WTC11 (cell line): Measurements from ENCODE around the gene IRS4. TPM values are rescaled to one million over a fixed set of nuclear protein-coding genes. Genes with fewer than 3 reads are reported as not detected.

ENCODE experiments used
- E2F1 ChIP-seq: sonication (generic); formaldehyde crosslinking; IDR thresholded peaks from 2 replicates; pipeline ENCODE4 v1.8.0; 2022; ENCODE audit warnings: mild to moderate bottlenecking, missing genetic modification reagents
- E2F5 ChIP-seq: sonication (generic); formaldehyde crosslinking; IDR thresholded peaks from 2 replicates; pipeline ENCODE4 v1.8.1; 2022; ENCODE audit warnings: mild to moderate bottlenecking, moderate library complexity, missing genetic modification reagents
- JAZF1 ChIP-seq: fragments of 250-450 bp; sonication (Bioruptor Pico); IDR thresholded peaks from 2 replicates; pipeline ENCODE4 v1.9.0; 2021; ENCODE audit warnings: moderate library complexity, mild to moderate bottlenecking, inconsistent platforms
- USF2 ChIP-seq: sonication (generic); formaldehyde crosslinking; IDR thresholded peaks from 2 replicates; pipeline ENCODE4 v1.8.1; 2023; ENCODE audit warnings: mild to moderate bottlenecking, missing genetic modification reagents, moderate library complexity
- total RNA-seq: library from RNA; stranded (reverse); gene quantifications from 3 replicates; pipeline ENCODE4 v1.2.3, GENCODE V29; 2021

IRS4 gene
- total RNA-seq, 1 experiment from 2014 or later: 11.0 TPM

DNA sequence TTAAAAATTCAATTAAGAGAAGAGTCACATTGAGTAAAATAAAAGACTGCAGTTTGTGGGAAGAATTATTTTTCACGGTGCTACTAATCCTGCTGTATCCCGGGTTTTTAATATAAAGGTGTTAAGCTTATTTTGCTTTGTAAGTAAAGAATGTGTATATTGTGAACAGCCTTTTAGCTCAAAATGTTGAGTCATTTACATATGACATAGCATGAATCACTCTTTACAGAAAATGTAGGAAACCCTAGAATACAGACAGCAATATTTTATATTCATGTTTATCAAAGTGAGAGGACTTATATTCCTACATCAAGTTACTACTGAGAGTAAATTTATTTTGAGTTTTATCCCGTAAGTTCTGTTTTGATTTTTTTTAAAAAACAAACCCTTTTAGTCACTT lies 39.7 kb downstream of the IRS4 start (continued):
- no peak for TF ChIP-seq JAZF1 (CRISPR knock-in tag)
- TF ChIP-seq E2F5 (CRISPR knock-in tag): no peak
- no peak for TF ChIP-seq USF2 (CRISPR knock-in tag)
- TF ChIP-seq E2F1: no peak
- TF ChIP-seq, all 79 proteins: peak for 0
